Neural cell (in vitro differentiated cells): ENCODE results near the gene NFKBIL1. TPM values are rescaled to one million over a fixed set of nuclear protein-coding genes. Genes with fewer than 3 reads are reported as not detected.

Experiments used
- H2AFZ ChIP-seq: fragments of 200-600, 300-800 bp; sonication (generic), shearing (Covaris generic); 2 replicates; pipeline ENCODE4 v1.6.0; 2014; ENCODE audit warnings: low read depth, mild to moderate bottlenecking, antibody characterized with exemption, low read length, moderate library complexity
- H3F3A ChIP-seq: fragments of 200-600 bp; shearing (Covaris generic); 2 replicates; pipeline ENCODE4 v1.6.1; 2016; ENCODE audit warnings: mild to moderate bottlenecking, moderate library complexity, mixed read lengths, antibody characterized with exemption, low read length; ENCODE audit not compliant: insufficient read depth, poor library complexity, severe bottlenecking
- H3K27ac ChIP-seq: fragments of 200-600, 300-800 bp; sonication (generic), shearing (Covaris generic); 2 replicates; pipeline ENCODE4 v1.5.1; 2014; ENCODE audit warnings: mild to moderate bottlenecking, low read length, moderate library complexity
- H3K27me3 ChIP-seq: fragments of 300-800, 200-600 bp; sonication (generic), shearing (Covaris generic); 2 replicates; pipeline ENCODE4 v1.6.0; 2014; ENCODE audit warnings: mild to moderate bottlenecking, low read depth, low read length, moderate library complexity; ENCODE audit not compliant: insufficient read depth
- H3K36me3 ChIP-seq: fragments of 300-800, 200-600 bp; sonication (generic), shearing (Covaris generic); 2 replicates; pipeline ENCODE4 v1.5.1; 2014; ENCODE audit warnings: mild to moderate bottlenecking, antibody characterized with exemption, low read length, moderate library complexity; ENCODE audit not compliant: insufficient read depth
- H3K4me2 ChIP-seq: fragments of 300-800, 200-600 bp; sonication (generic), shearing (Covaris generic); 2 replicates; pipeline ENCODE4 v1.6.0; 2014; ENCODE audit warnings: mild to moderate bottlenecking, low read length
- H3K4me3 ChIP-seq: fragments of 300-800, 200-600 bp; sonication (generic), shearing (Covaris generic); 2 replicates; pipeline ENCODE4 v1.5.1; 2014; ENCODE audit warnings: mild to moderate bottlenecking, low read length, moderate library complexity
- H3K79me2 ChIP-seq: fragments of 200-600 bp; shearing (Covaris generic); replicated peaks from 2 replicates; pipeline ENCODE4 v1.6.0; 2014; ENCODE audit warnings: mild to moderate bottlenecking, low read length, moderate library complexity; ENCODE audit not compliant: insufficient read depth
- H3K9ac ChIP-seq: fragments of 300-800, 200-600 bp; sonication (generic), shearing (Covaris generic); 2 replicates; pipeline ENCODE4 v1.6.1; 2016; ENCODE audit warnings: mild to moderate bottlenecking, low read length, mixed read lengths
- H3K9me2 ChIP-seq: fragments of 200-600 bp; shearing (Covaris generic); 2 replicates; pipeline ENCODE4 v1.6.1; 2016; ENCODE audit warnings: mild to moderate bottlenecking, low read length, mixed read lengths; ENCODE audit not compliant: insufficient read depth
- H3K9me3 ChIP-seq: fragments of 200-600, 300-800 bp; sonication (generic), shearing (Covaris generic); 2 replicates; pipeline ENCODE4 v1.6.1; 2016; ENCODE audit warnings: mild to moderate bottlenecking, mixed run types, low read length, moderate library complexity, mixed read lengths
- H4K20me1 ChIP-seq: fragments of 200-600 bp; shearing (Covaris generic); 2 replicates; pipeline ENCODE4 v1.6.1; 2016; ENCODE audit warnings: mild to moderate bottlenecking, mixed run types; ENCODE audit not compliant: insufficient read depth
- EP300 ChIP-seq: fragments of 450-650 bp; conservative IDR thresholded peaks from 2 replicates; pipeline ENCODE4 v1.6.1; 2014; ENCODE audit warnings: antibody characterized with exemption, mild to moderate bottlenecking, moderate library complexity; ENCODE audit not compliant: poor library complexity, severe bottlenecking
- EZH2 ChIP-seq: fragments of 200-600, 300-800 bp; shearing (Covaris generic), sonication (generic); IDR thresholded peaks from 2 replicates; pipeline ENCODE4 v1.6.1; 2014; ENCODE audit warnings: antibody characterized with exemption, low read length, borderline replicate concordance, mild to moderate bottlenecking; ENCODE audit not compliant: insufficient read depth, poor library complexity, severe bottlenecking
- MXI1 ChIP-seq: fragments of 450-650 bp; conservative IDR thresholded peaks from 2 replicates; pipeline ENCODE4 v1.6.1; 2014; ENCODE audit warnings: antibody characterized with exemption, mild to moderate bottlenecking; ENCODE audit not compliant: poor library complexity, severe bottlenecking
- POLR2AphosphoS5 ChIP-seq: IDR thresholded peaks from 2 replicates; pipeline ENCODE4 v1.6.1; 2012
- RAD21 ChIP-seq: fragments of 450-650 bp; conservative IDR thresholded peaks from 2 replicates; pipeline ENCODE4 v1.6.1; 2014; ENCODE audit warnings: antibody characterized with exemption, mild to moderate bottlenecking, moderate library complexity
- SMC3 ChIP-seq: fragments of 450-650 bp; conservative IDR thresholded peaks from 2 replicates; pipeline ENCODE4 v1.6.1; 2014; ENCODE audit warnings: antibody characterized with exemption, mild to moderate bottlenecking, moderate library complexity; ENCODE audit not compliant: poor library complexity
- TAF1 ChIP-seq: IDR thresholded peaks from 2 replicates; pipeline ENCODE4 v1.6.1; 2012; ENCODE audit warnings: low read depth
- polyA plus RNA-seq: library from polyadenylated mRNA; depleted of rRNA; stranded (reverse); fragments of >200 nt; gene quantifications from 2 replicates; pipeline ENCODE4 v1.2.3, GENCODE V29; 2014
- TF ChIP-seq, protein P1 (sequence below): IDR thresholded peaks from 2 replicates; pipeline ENCODE4 v1.6.1; 2012; ENCODE audit warnings: borderline replicate concordance
- TF ChIP-seq, protein P2 (sequence below): fragments of 450-650 bp; IDR thresholded peaks from 2 replicates; pipeline ENCODE4 v1.5.1; 2014; ENCODE audit warnings: antibody characterized with exemption, mild to moderate bottlenecking, moderate library complexity; ENCODE audit not compliant: poor library complexity, severe bottlenecking

Gene NFKBIL1
- polyA plus RNA-seq, 1 donor from 2014 or later: 88.7 TPM

DNA sequence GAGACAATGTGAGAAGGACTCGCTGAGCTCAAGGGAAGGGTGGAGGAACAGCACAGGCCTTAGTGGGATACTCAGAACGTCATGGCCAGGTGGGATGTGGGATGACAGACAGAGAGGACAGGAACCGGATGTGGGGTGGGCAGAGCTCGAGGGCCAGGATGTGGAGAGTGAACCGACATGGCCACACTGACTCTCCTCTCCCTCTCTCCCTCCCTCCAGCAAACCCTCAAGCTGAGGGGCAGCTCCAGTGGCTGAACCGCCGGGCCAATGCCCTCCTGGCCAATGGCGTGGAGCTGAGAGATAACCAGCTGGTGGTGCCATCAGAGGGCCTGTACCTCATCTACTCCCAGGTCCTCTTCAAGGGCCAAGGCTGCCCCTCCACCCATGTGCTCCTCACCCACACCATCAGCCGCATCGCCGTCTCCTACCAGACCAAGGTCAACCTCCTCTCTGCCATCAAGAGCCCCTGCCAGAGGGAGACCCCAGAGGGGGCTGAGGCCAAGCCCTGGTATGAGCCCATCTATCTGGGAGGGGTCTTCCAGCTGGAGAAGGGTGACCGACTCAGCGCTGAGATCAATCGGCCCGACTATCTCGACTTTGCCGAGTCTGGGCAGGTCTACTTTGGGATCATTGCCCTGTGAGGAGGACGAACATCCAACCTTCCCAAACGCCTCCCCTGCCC lies 29.6 kb downstream of the NFKBIL1 start:
- H3K9ac ChIP-seq: no peak overlapping the region
- no peaks in the 10 kb centered on the region for H3K79me2 ChIP-seq
- no peaks in the 10 kb centered on the region for H4K20me1 ChIP-seq
- no peak overlapping the region for H2AFZ ChIP-seq
- H3K4me2 ChIP-seq: no peak overlapping the region
- H3K9me2 ChIP-seq: no peaks in the 10 kb centered on the region
- H3K9me3 ChIP-seq: no peaks in the 10 kb centered on the region
- peaks cover 12% of the 10 kb centered on the region for H3K27me3 ChIP-seq
- no peak overlapping the region for H3K27ac ChIP-seq
- H3F3A ChIP-seq: no peaks in the 10 kb centered on the region
- TF ChIP-seq EP300 (no peak), EZH2 (no peak), TAF1 (no peak), MXI1 (no peak), SMC3 (no peak)
- TF ChIP-seq, protein P1, sequence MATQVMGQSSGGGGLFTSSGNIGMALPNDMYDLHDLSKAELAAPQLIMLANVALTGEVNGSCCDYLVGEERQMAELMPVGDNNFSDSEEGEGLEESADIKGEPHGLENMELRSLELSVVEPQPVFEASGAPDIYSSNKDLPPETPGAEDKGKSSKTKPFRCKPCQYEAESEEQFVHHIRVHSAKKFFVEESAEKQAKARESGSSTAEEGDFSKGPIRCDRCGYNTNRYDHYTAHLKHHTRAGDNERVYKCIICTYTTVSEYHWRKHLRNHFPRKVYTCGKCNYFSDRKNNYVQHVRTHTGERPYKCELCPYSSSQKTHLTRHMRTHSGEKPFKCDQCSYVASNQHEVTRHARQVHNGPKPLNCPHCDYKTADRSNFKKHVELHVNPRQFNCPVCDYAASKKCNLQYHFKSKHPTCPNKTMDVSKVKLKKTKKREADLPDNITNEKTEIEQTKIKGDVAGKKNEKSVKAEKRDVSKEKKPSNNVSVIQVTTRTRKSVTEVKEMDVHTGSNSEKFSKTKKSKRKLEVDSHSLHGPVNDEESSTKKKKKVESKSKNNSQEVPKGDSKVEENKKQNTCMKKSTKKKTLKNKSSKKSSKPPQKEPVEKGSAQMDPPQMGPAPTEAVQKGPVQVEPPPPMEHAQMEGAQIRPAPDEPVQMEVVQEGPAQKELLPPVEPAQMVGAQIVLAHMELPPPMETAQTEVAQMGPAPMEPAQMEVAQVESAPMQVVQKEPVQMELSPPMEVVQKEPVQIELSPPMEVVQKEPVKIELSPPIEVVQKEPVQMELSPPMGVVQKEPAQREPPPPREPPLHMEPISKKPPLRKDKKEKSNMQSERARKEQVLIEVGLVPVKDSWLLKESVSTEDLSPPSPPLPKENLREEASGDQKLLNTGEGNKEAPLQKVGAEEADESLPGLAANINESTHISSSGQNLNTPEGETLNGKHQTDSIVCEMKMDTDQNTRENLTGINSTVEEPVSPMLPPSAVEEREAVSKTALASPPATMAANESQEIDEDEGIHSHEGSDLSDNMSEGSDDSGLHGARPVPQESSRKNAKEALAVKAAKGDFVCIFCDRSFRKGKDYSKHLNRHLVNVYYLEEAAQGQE: no peak
- TF ChIP-seq, protein P2, sequence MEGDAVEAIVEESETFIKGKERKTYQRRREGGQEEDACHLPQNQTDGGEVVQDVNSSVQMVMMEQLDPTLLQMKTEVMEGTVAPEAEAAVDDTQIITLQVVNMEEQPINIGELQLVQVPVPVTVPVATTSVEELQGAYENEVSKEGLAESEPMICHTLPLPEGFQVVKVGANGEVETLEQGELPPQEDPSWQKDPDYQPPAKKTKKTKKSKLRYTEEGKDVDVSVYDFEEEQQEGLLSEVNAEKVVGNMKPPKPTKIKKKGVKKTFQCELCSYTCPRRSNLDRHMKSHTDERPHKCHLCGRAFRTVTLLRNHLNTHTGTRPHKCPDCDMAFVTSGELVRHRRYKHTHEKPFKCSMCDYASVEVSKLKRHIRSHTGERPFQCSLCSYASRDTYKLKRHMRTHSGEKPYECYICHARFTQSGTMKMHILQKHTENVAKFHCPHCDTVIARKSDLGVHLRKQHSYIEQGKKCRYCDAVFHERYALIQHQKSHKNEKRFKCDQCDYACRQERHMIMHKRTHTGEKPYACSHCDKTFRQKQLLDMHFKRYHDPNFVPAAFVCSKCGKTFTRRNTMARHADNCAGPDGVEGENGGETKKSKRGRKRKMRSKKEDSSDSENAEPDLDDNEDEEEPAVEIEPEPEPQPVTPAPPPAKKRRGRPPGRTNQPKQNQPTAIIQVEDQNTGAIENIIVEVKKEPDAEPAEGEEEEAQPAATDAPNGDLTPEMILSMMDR: no peak
- no peaks in the 10 kb centered on the region for H3K36me3 ChIP-seq
- H3K4me3 ChIP-seq: no peak overlapping the region

DNA sequence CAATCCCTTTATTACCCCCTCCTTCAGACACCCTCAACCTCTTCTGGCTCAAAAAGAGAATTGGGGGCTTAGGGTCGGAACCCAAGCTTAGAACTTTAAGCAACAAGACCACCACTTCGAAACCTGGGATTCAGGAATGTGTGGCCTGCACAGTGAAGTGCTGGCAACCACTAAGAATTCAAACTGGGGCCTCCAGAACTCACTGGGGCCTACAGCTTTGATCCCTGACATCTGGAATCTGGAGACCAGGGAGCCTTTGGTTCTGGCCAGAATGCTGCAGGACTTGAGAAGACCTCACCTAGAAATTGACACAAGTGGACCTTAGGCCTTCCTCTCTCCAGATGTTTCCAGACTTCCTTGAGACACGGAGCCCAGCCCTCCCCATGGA lies 30.2 kb downstream of the NFKBIL1 start:
- H3K9ac ChIP-seq: no peak overlapping the region
- no peaks in the 10 kb centered on the region for H3K9me2 ChIP-seq
- no peak overlapping the region for H2AFZ ChIP-seq
- TF ChIP-seq TAF1: no peak
- no peak for TF ChIP-seq MXI1
- TF ChIP-seq EZH2: no peak
- TF ChIP-seq RAD21: no peak
- TF ChIP-seq, protein P2: no peak
- no peak for TF ChIP-seq SMC3
- TF ChIP-seq EP300: no peak
- TF ChIP-seq, protein P1: no peak
- TF ChIP-seq POLR2AphosphoS5: no peak
- H3K27me3 ChIP-seq: peaks cover 14% of the 10 kb centered on the region
- no peaks in the 10 kb centered on the region for H3K36me3 ChIP-seq
- no peaks in the 10 kb centered on the region for H3F3A ChIP-seq
- H3K79me2 ChIP-seq: no peaks in the 10 kb centered on the region
- H3K27ac ChIP-seq: no peak overlapping the region
- H4K20me1 ChIP-seq: no peaks in the 10 kb centered on the region
- no peaks in the 10 kb centered on the region for H3K9me3 ChIP-seq
- no peak overlapping the region for H3K4me3 ChIP-seq
- H3K4me2 ChIP-seq: no peak overlapping the region
